K562 (cell line): ENCODE data around the gene ZNF358. TPM values are rescaled to one million over a fixed set of nuclear protein-coding genes. Genes with fewer than 3 reads are reported as not detected.

Source experiments
- CBX5 ChIP-seq: IDR thresholded peaks from 2 replicates; pipeline ENCODE4 v1.6.1; 2014; ENCODE audit warnings: low read depth, borderline replicate concordance
- CC2D1A ChIP-seq: fragments of 450-650 bp; IDR thresholded peaks from 2 replicates; pipeline ENCODE4 v1.6.1; 2017; ENCODE audit warnings: mild to moderate bottlenecking
- CTBP1 ChIP-seq: fragments of 450-650 bp; IDR thresholded peaks from 2 replicates; pipeline ENCODE4 v1.6.1; 2016; ENCODE audit warnings: borderline replicate concordance
- DACH1 ChIP-seq: fragments of 450-650 bp; IDR thresholded peaks from 2 replicates; pipeline ENCODE4 v1.6.1; 2018; ENCODE audit not compliant: partially characterized antibody
- FOXK1 ChIP-seq: sonication (generic); formaldehyde crosslinking; IDR thresholded peaks from 2 replicates; pipeline ENCODE4 v1.8.0; 2022; ENCODE audit warnings: missing genetic modification reagents, mild to moderate bottlenecking, borderline replicate concordance
- FOXK2 ChIP-seq, 2 experiments: fragments of 450-650 bp; IDR thresholded peaks in 1 of 2; conservative IDR thresholded peaks in 1 of 2; 2 replicates each; pipeline ENCODE4 v1.6.1; 2016; ENCODE audit warnings: low read depth in 2 of 2, mild to moderate bottlenecking in 1 of 2
- HDGF ChIP-seq: fragments of 450-650 bp; IDR thresholded peaks from 2 replicates; pipeline ENCODE4 v1.6.1; 2016
- KAT2B ChIP-seq: IDR thresholded peaks from one replicate; pipeline ENCODE4 v1.6.1; 2012; ENCODE audit warnings: low read depth, mild to moderate bottlenecking, control low read depth, inconsistent platforms, low read length, moderate library complexity
- MEIS2 ChIP-seq: fragments of 450-650 bp; IDR thresholded peaks from 2 replicates; pipeline ENCODE4 v1.6.1; 2014; ENCODE audit warnings: mild to moderate bottlenecking; ENCODE audit not compliant: partially characterized antibody
- NCOA6 ChIP-seq: fragments of 450-650 bp; IDR thresholded peaks from 2 replicates; pipeline ENCODE4 v1.6.1; 2017; ENCODE audit warnings: mild to moderate bottlenecking
- SIRT6 ChIP-seq: IDR thresholded peaks from one replicate; pipeline ENCODE4 v1.6.1; 2012; ENCODE audit warnings: low read depth, mild to moderate bottlenecking, control low read depth, inconsistent platforms, low read length, moderate library complexity
- SMAD1 ChIP-seq: fragments of 150-350 bp; IDR thresholded peaks from 2 replicates; pipeline ENCODE4 v1.6.1; 2014; ENCODE audit warnings: low read length, low read depth; ENCODE audit not compliant: partially characterized antibody
- SREBF2 ChIP-seq: sonication (generic); formaldehyde crosslinking; IDR thresholded peaks from 2 replicates; pipeline ENCODE4 v1.4.0; 2020; ENCODE audit warnings: mild to moderate bottlenecking, missing genetic modification reagents
- TOE1 ChIP-seq, 2 experiments: fragments of 450-650 bp in 1 of 2; sonication (generic) in 1 of 2; formaldehyde crosslinking in 1 of 2; IDR thresholded peaks; 2 replicates each; pipeline versions ENCODE4 v1.7.1 to v1.8.0; 2016 to 2022; ENCODE audit warnings: borderline replicate concordance in 2 of 2, mild to moderate bottlenecking in 2 of 2, antibody characterized with exemption in 1 of 2, inconsistent platforms in 1 of 2, low read depth in 1 of 2, missing genetic modification reagents in 1 of 2, moderate library complexity in 1 of 2
- ZNF197 ChIP-seq: fragments of 200-800 bp; sonication (Bioruptor generic); IDR thresholded peaks from 2 replicates; pipeline ENCODE4 v1.6.1; 2016; ENCODE audit warnings: low read depth, missing genetic modification characterization, missing compliant biosample characterization
- ZNF398 ChIP-seq: fragments of 250-450 bp; sonication (Bioruptor Pico); IDR thresholded peaks from 2 replicates; pipeline ENCODE4 v1.8.0; 2021; ENCODE audit warnings: moderate library complexity, mild to moderate bottlenecking, inconsistent platforms
- ZNF408 ChIP-seq: fragments of 250-450 bp; sonication (Bioruptor Pico); IDR thresholded peaks from 2 replicates; pipeline ENCODE4 v1.4.0; 2020; ENCODE audit warnings: low read depth, mild to moderate bottlenecking, moderate library complexity
- ZNF76 ChIP-seq: fragments of 250-450 bp; sonication (Bioruptor Pico); IDR thresholded peaks from 2 replicates; pipeline ENCODE4 v1.4.0; 2020; ENCODE audit warnings: mild to moderate bottlenecking, moderate library complexity, borderline replicate concordance
- ZNF766 ChIP-seq: fragments of 200-800 bp; sonication (Bioruptor generic); conservative IDR thresholded peaks from 2 replicates; pipeline ENCODE4 v1.6.1; 2016; ENCODE audit warnings: missing genetic modification characterization, missing compliant biosample characterization
- polyA plus RNA-seq, 8 experiments: library from polyadenylated mRNA; depleted of rRNA in 4 of 8; stranded (reverse) in 5 of 8; unstranded in 3 of 8; fragments of >200 nt; fragmentation: Nextera tagmentation in 2 of 8; fragmentation: Illumina TruSeq in 1 of 8; extraction: Ambion mirVana in 2 of 8; extraction: Trizol in 1 of 8; gene quantifications; 2 replicates each; pipeline versions ENCODE4 v1.2.1 to v1.2.3, GENCODE V29; 2011 to 2014; ENCODE audit warnings: inconsistent platforms in 1 of 8, missing spikeins in 1 of 8
- total RNA-seq, 7 experiments: library from RNA; depleted of rRNA in 6 of 7; stranded (reverse); fragments of >200 nt in 6 of 7; fragmentation: Illumina TruSeq in 2 of 7; extraction: Trizol in 2 of 7; gene quantifications; 2 replicates each; pipeline versions ENCODE4 v1.2.1 to v1.2.3, GENCODE V29; 2011 to 2021; ENCODE audit warnings: low replicate concordance in 1 of 7
- TF ChIP-seq, protein P1 (sequence below): fragments of 250-450 bp; sonication (Bioruptor Pico); IDR thresholded peaks from 2 replicates; pipeline ENCODE4 v1.8.0; 2022; ENCODE audit warnings: inconsistent platforms, mild to moderate bottlenecking, moderate library complexity, borderline replicate concordance
- TF ChIP-seq, protein P2 (sequence below): sonication (generic); formaldehyde crosslinking; IDR thresholded peaks from 2 replicates; pipeline ENCODE4 v1.8.1; 2023; ENCODE audit warnings: missing genetic modification reagents, mild to moderate bottlenecking, borderline replicate concordance

The ZNF358 gene
- total and polyA plus RNA-seq, 9 of the 15 experiments (the other 6 are each of a cell fraction or from before 2014, with no cell fraction given): 0.04 to 17.2 (median 4.9) TPM

GRCh38 chr19:7515645-7516151 is at the start of gene ZNF358 (continued):
- TF ChIP-seq, protein P1, sequence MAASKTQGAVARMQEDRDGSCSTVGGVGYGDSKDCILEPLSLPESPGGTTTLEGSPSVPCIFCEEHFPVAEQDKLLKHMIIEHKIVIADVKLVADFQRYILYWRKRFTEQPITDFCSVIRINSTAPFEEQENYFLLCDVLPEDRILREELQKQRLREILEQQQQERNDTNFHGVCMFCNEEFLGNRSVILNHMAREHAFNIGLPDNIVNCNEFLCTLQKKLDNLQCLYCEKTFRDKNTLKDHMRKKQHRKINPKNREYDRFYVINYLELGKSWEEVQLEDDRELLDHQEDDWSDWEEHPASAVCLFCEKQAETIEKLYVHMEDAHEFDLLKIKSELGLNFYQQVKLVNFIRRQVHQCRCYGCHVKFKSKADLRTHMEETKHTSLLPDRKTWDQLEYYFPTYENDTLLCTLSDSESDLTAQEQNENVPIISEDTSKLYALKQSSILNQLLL (CRISPR knock-in tag): no peak
- TF ChIP-seq CC2D1A: peak; percentile 21; the same call in 1 of the 2 replicates
- peak; percentile 87; the same call in 1 of the 2 replicates for TF ChIP-seq HDGF
- no peak for TF ChIP-seq ZNF398
- peak; percentile 69; the same call in 1 of the 2 replicates for TF ChIP-seq CTBP1
- TF ChIP-seq, protein P2, sequence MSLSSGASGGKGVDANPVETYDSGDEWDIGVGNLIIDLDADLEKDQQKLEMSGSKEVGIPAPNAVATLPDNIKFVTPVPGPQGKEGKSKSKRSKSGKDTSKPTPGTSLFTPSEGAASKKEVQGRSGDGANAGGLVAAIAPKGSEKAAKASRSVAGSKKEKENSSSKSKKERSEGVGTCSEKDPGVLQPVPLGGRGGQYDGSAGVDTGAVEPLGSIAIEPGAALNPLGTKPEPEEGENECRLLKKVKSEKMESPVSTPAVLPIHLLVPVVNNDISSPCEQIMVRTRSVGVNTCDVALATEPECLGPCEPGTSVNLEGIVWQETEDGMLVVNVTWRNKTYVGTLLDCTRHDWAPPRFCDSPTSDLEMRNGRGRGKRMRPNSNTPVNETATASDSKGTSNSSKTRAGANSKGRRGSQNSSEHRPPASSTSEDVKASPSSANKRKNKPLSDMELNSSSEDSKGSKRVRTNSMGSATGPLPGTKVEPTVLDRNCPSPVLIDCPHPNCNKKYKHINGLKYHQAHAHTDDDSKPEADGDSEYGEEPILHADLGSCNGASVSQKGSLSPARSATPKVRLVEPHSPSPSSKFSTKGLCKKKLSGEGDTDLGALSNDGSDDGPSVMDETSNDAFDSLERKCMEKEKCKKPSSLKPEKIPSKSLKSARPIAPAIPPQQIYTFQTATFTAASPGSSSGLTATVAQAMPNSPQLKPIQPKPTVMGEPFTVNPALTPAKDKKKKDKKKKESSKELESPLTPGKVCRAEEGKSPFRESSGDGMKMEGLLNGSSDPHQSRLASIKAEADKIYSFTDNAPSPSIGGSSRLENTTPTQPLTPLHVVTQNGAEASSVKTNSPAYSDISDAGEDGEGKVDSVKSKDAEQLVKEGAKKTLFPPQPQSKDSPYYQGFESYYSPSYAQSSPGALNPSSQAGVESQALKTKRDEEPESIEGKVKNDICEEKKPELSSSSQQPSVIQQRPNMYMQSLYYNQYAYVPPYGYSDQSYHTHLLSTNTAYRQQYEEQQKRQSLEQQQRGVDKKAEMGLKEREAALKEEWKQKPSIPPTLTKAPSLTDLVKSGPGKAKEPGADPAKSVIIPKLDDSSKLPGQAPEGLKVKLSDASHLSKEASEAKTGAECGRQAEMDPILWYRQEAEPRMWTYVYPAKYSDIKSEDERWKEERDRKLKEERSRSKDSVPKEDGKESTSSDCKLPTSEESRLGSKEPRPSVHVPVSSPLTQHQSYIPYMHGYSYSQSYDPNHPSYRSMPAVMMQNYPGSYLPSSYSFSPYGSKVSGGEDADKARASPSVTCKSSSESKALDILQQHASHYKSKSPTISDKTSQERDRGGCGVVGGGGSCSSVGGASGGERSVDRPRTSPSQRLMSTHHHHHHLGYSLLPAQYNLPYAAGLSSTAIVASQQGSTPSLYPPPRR (CRISPR knock-in tag): no peak
- TF ChIP-seq FOXK2 (conservative IDR thresholded peaks at IDR 0.05 in 1 of 2, IDR thresholded peaks at IDR 0.05 in 1 of 2; ENCODE audit: low read depth in 2 of 2): peak in 1 of 2 experiments; percentile 28; a peak in 1 of 4 replicates
- TF ChIP-seq TOE1 (IDR thresholded peaks at IDR 0.05; ENCODE audit: borderline replicate concordance): 0 out of 2 replicates have a peak, but pooled peaks have one; percentile 39
- TF ChIP-seq TOE1 (CRISPR knock-in tag; IDR thresholded peaks at IDR 0.05; ENCODE audit: borderline replicate concordance, low read depth): no peak
- TF ChIP-seq DACH1: no peak
- TF ChIP-seq SIRT6: no peak
- TF ChIP-seq FOXK1: no peak
- TF ChIP-seq ZNF408 (CRISPR knock-in tag): no peak
- TF ChIP-seq MEIS2: no peak
- no peak for TF ChIP-seq ZNF76 (CRISPR knock-in tag)
- no peak for TF ChIP-seq ZNF766
- peak; percentile 24; the same call in 1 of the 2 replicates for TF ChIP-seq NCOA6
- no peak for TF ChIP-seq SMAD1
- TF ChIP-seq CBX5: no peak
- TF ChIP-seq SREBF2 (CRISPR knock-in tag): no peak
- 0 out of 2 replicates have a peak, but pooled peaks have one; percentile 30 for TF ChIP-seq ZNF197
- TF ChIP-seq KAT2B: no peak
